Measurements from ENCODE around the gene DLX6.

- TF ChIP-seq POLR2A (IDR thresholded peaks at IDR 0.05), result no peak
- TF ChIP-seq CTCF (IDR thresholded peaks at IDR 0.05), result no peak
- TF ChIP-seq POLR2AphosphoS5 (IDR thresholded peaks at IDR 0.05), result no peak
- no peak for TF ChIP-seq EP300 (IDR thresholded peaks at IDR 0.05)
These were observed 4.1 kb upstream of the DLX6 start for GRCh38 chr7:97001221-97001620.
